Measurements from ENCODE around the gene COMMD4.
"Not testable (repeated sequence)": the region's sequence is repeated elsewhere in the genome, so short reads cannot be mapped to it uniquely, and the experiment has no call there.

COMMD4 gene

GRCh38 chr15:75321711-75322110 lies 14.2 kb upstream of the COMMD4 start:
- Histone ChIP-seq H3K4me1 (no peaks in the 10 kb centered on the region), H3K4me3 (ENCODE audit: low read depth, low read length) (no peak overlapping the region), H3K36me3 (no peaks in the 10 kb centered on the region), H3K27me3 (no peaks in the 10 kb centered on the region), H3K9me3 (no peaks in the 10 kb centered on the region)
- TF ChIP-seq CTCF (IDR thresholded peaks at IDR 0.05; ENCODE audit: low read depth, low read length) = no peak
- no peak for DNase-seq

- TF ChIP-seq CTCF (IDR thresholded peaks at IDR 0.05; ENCODE audit: low read depth, low read length) = no peak
- Histone ChIP-seq H3K27me3 (no peaks in the 10 kb centered on the region), H3K9me3 (no peaks in the 10 kb centered on the region), H3K4me1 (no peaks in the 10 kb centered on the region), H3K36me3 (no peaks in the 10 kb centered on the region), H3K4me3 (ENCODE audit: low read depth, low read length) (no peak overlapping the region)
- DNase-seq = no peak
These were observed 9.9 kb upstream of the COMMD4 start for GRCh38 chr15:75325922-75326321.

- TF ChIP-seq CTCF (IDR thresholded peaks at IDR 0.05; ENCODE audit: low read depth, low read length) = no peak
These were observed 8.9 kb upstream of the COMMD4 start for GRCh38 chr15:75327005-75327404.

GRCh38 chr15:75327491-75327890 lies 8.4 kb upstream of the COMMD4 start:
- DNase-seq = no peak

More at GRCh38 chr15:75327005-75327404, 8.9 kb upstream of the COMMD4 start:
- Histone ChIP-seq H3K9me3 (no peaks in the 10 kb centered on the region), H3K27me3 (no peaks in the 10 kb centered on the region), H3K4me1 (no peaks in the 10 kb centered on the region), H3K36me3 (no peaks in the 10 kb centered on the region), H3K4me3 (ENCODE audit: low read depth, low read length) (no peak overlapping the region)
- DNase-seq = no peak

GRCh38 chr15:75328493-75329314 lies 7.2 kb upstream of the COMMD4 start:
- no peaks in the 10 kb centered on the region for H3K4me1 ChIP-seq
- H3K4me3 ChIP-seq (ENCODE audit: low read depth, low read length) = no peak overlapping the region
- no peaks in the 10 kb centered on the region for H3K27me3 ChIP-seq
- H3K9me3 ChIP-seq = no peaks in the 10 kb centered on the region
- no peak for DNase-seq
- no peaks in the 10 kb centered on the region for H3K36me3 ChIP-seq
- TF ChIP-seq CTCF (IDR thresholded peaks at IDR 0.05; ENCODE audit: low read depth, low read length) = no peak

More at GRCh38 chr15:75327491-75327890, 8.4 kb upstream of the COMMD4 start:
- no peaks in the 10 kb centered on the region for H3K4me1 ChIP-seq
- no peak for TF ChIP-seq CTCF (IDR thresholded peaks at IDR 0.05; ENCODE audit: low read depth, low read length)
- H3K36me3 ChIP-seq = no peaks in the 10 kb centered on the region
- H3K9me3 ChIP-seq = no peaks in the 10 kb centered on the region
- H3K4me3 ChIP-seq (ENCODE audit: low read depth, low read length) = no peak overlapping the region
- H3K27me3 ChIP-seq = no peaks in the 10 kb centered on the region

- Histone ChIP-seq H3K4me1 (no peaks in the 10 kb centered on the region), H3K9me3 (no peaks in the 10 kb centered on the region), H3K36me3 (no peaks in the 10 kb centered on the region)
These were observed 6.3 kb upstream of the COMMD4 start for GRCh38 chr15:75329571-75329970.

GRCh38 chr15:75332093-75332492 lies 3.8 kb upstream of the COMMD4 start:
- H3K4me3 ChIP-seq (ENCODE audit: low read depth, low read length); H3K4me1 ChIP-seq; H3K36me3 ChIP-seq; H3K9me3 ChIP-seq; DNase-seq; H3K27me3 ChIP-seq: not testable (repeated sequence)

More at GRCh38 chr15:75329571-75329970, 6.3 kb upstream of the COMMD4 start:
- no peak for DNase-seq
- no peak for TF ChIP-seq CTCF (IDR thresholded peaks at IDR 0.05; ENCODE audit: low read depth, low read length)
- H3K27me3 ChIP-seq = no peaks in the 10 kb centered on the region
- no peak overlapping the region for H3K4me3 ChIP-seq (ENCODE audit: low read depth, low read length)

- not testable (repeated sequence) for DNase-seq; H3K4me1 ChIP-seq; H3K9me3 ChIP-seq; H3K36me3 ChIP-seq; H3K27me3 ChIP-seq; H3K4me3 ChIP-seq (ENCODE audit: low read depth, low read length)
These were observed 2.0 kb upstream of the COMMD4 start for GRCh38 chr15:75333654-75334419.
